Peyer's patch (tissue), 4 donors: ENCODE data around the gene ELAVL4. TPM values are rescaled to one million over a fixed set of nuclear protein-coding genes. Genes with fewer than 3 reads are reported as not detected.

Source experiments
- DNase-seq, 3 donors: peaks; one replicate each; pipeline ENCODE4 v3.0.0-alpha.2; 2017 to 2019
- H3K27ac ChIP-seq, 4 donors: fragments of 200-600 bp; sonication (generic); one replicate each; pipeline ENCODE4 v1.5.1; 2016 to 2019
- H3K27me3 ChIP-seq, 2 donors: fragments of 200-600 bp; sonication (generic); one replicate each; pipeline ENCODE4 v1.5.1; 2019
- H3K36me3 ChIP-seq, 3 donors: fragments of 200-600 bp; sonication (generic); one replicate each; pipeline ENCODE4 v1.5.1; 2016 to 2019
- H3K4me1 ChIP-seq, 4 donors: fragments of 200-600 bp; sonication (generic); one replicate each; pipeline ENCODE4 v1.5.1; 2016 to 2019
- H3K4me3 ChIP-seq, 4 donors: fragments of 200-600 bp; sonication (generic); 1 replicate in 3 of 4; 2 replicates in 1 of 4; pipeline ENCODE4 v1.5.1; 2016 to 2019; ENCODE audit warnings: mild to moderate bottlenecking in 1 of 4
- H3K9me3 ChIP-seq, 4 donors: fragments of 200-600 bp; sonication (generic); one replicate each; pipeline ENCODE4 v1.5.1; 2016 to 2019; ENCODE audit warnings: mild to moderate bottlenecking in 1 of 4
- CTCF ChIP-seq, 6 experiments: fragments of 450-650 bp in 4 of 6; fragments of 200-600 bp in 2 of 6; sonication (generic) in 1 of 6; IDR thresholded peaks; one replicate each; pipeline ENCODE4 v1.5.1; 2017 to 2019; ENCODE audit warnings: antibody characterized with exemption in 6 of 6, mild to moderate bottlenecking in 3 of 6, moderate library complexity in 1 of 6
- POLR2A ChIP-seq, 2 donors: fragments of 450-650 bp; IDR thresholded peaks; one replicate each; pipeline ENCODE4 v1.5.1; 2017; ENCODE audit warnings: antibody characterized with exemption in 2 of 2, mild to moderate bottlenecking in 2 of 2, moderate library complexity in 2 of 2
- total RNA-seq, 4 donors: library from RNA; depleted of rRNA; stranded (reverse); fragments of >200 nt; gene quantifications; one replicate each; pipeline ENCODE4 v1.1.0, GENCODE V29; 2016

Gene ELAVL4
- total RNA-seq, 4 donors from 2014 or later, result 0.18 to 5.5 (median 2.6) TPM

GRCh38 chr1:50097791-50098190 is 10.9 kb upstream of the ELAVL4 start:
- TF ChIP-seq POLR2A (IDR thresholded peaks at IDR 0.05) (no peak), CTCF (IDR thresholded peaks at IDR 0.05) (no peak)
- Histone ChIP-seq H3K27ac (no peak overlapping the region), H3K4me3 (no peak overlapping the region), H3K4me1 (no peaks in the 10 kb centered on the region), H3K27me3 (no peaks in the 10 kb centered on the region), H3K36me3 (no peaks in the 10 kb centered on the region), H3K9me3 (no peaks in the 10 kb centered on the region)
- DNase-seq, result no peak

GRCh38 chr1:50098591-50099021 is 10.1 kb upstream of the ELAVL4 start:
- H3K4me1 ChIP-seq, result no peaks in the 10 kb centered on the region
- no peak overlapping the region for H3K27ac ChIP-seq
- H3K9me3 ChIP-seq, result no peaks in the 10 kb centered on the region
- no peak for DNase-seq
- H3K27me3 ChIP-seq, result no peaks in the 10 kb centered on the region
- no peak overlapping the region for H3K4me3 ChIP-seq
- no peaks in the 10 kb centered on the region for H3K36me3 ChIP-seq
- TF ChIP-seq CTCF (IDR thresholded peaks at IDR 0.05) (no peak), POLR2A (IDR thresholded peaks at IDR 0.05) (no peak)

- no peaks in the 10 kb centered on the region for H3K36me3 ChIP-seq
- TF ChIP-seq POLR2A (IDR thresholded peaks at IDR 0.05) (no peak), CTCF (IDR thresholded peaks at IDR 0.05) (no peak)
- no peak overlapping the region for H3K4me3 ChIP-seq
- H3K27me3 ChIP-seq, result no peaks in the 10 kb centered on the region
- H3K4me1 ChIP-seq, result no peaks in the 10 kb centered on the region
- H3K9me3 ChIP-seq, result no peaks in the 10 kb centered on the region
- H3K27ac ChIP-seq, result no peak overlapping the region
- no peak for DNase-seq
Measured at GRCh38 chr1:50099654-50100053, 9.1 kb upstream of the ELAVL4 start.

- Histone ChIP-seq H3K4me3 (no peak overlapping the region), H3K36me3 (no peaks in the 10 kb centered on the region), H3K27me3 (no peaks in the 10 kb centered on the region), H3K27ac (no peak overlapping the region), H3K4me1 (no peaks in the 10 kb centered on the region), H3K9me3 (no peaks in the 10 kb centered on the region)
- no peak for TF ChIP-seq CTCF (IDR thresholded peaks at IDR 0.05)
- no peak for TF ChIP-seq POLR2A (IDR thresholded peaks at IDR 0.05)
- DNase-seq, result no peak
Measured at GRCh38 chr1:50103615-50104081, 5.1 kb upstream of the ELAVL4 start.

- H3K27ac ChIP-seq, result no peak overlapping the region
- no peak for DNase-seq
- no peaks in the 10 kb centered on the region for H3K36me3 ChIP-seq
- H3K4me3 ChIP-seq, result no peak overlapping the region
- H3K4me1 ChIP-seq, result no peaks in the 10 kb centered on the region
- H3K27me3 ChIP-seq, result no peaks in the 10 kb centered on the region
- peak in 1 of 6 experiments; percentile 5 for TF ChIP-seq CTCF (IDR thresholded peaks at IDR 0.05)
- TF ChIP-seq POLR2A (IDR thresholded peaks at IDR 0.05), result no peak
- H3K9me3 ChIP-seq, result no peaks in the 10 kb centered on the region
Measured at GRCh38 chr1:50105433-50105832, 3.3 kb upstream of the ELAVL4 start.
